ENCODE data around the gene RBMS3. TPM values are rescaled to one million over a fixed set of nuclear protein-coding genes. Genes with fewer than 3 reads are reported as not detected.
A peak's percentile ranks its signal among the peaks of the same experiment; 100 is the strongest.

The RBMS3 gene
- total RNA-seq, 1 experiment from 2014 or later: 5.9 TPM

DNA sequence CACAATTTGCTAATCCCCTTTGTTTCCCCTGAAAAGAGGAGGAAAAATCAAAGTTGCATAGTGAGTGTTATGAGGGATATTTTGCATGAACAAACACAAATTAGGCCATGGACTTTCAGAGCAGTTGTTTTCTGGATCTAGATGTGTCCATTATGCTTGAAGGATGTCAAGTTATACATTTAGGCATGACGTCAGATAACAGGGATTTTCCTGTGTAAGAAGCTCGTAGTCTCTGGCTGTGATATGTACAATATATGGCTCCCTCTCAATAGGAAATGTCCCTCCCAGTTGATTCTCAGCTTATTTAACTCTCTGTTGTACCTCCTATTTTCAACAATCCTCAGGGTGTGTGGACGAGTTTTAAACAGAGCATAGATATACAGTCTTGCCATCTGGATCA, 171.0 kb downstream of the RBMS3 start:
- no peak for DNase-seq (ENCODE audit: low spot score)
- Histone ChIP-seq H3K9me3 (ENCODE audit: low read depth, low read length, poor library complexity, severe bottlenecking) (no peaks in the 10 kb centered on the region), H3K27ac (ENCODE audit: low read depth, low read length, poor library complexity, severe bottlenecking) (no peak overlapping the region), H3K4me3 (ENCODE audit: low read depth, low read length, poor library complexity, severe bottlenecking) (no peak overlapping the region), H3K27me3 (replicated peaks; ENCODE audit: insufficient read depth, low read depth, low read length, poor library complexity) (no peaks in the 10 kb centered on the region), H3K4me1 (ENCODE audit: insufficient read depth, low read length, poor library complexity, severe bottlenecking) (peaks cover 16% of the 10 kb centered on the region), H3K36me3 (ENCODE audit: insufficient read depth, low read length, poor library complexity, severe bottlenecking) (no peaks in the 10 kb centered on the region)
- ChIA-PET POLR2A (ENCODE audit: low non-redundant PET) (no interaction called here), CTCF (no interaction called here)
- TF ChIP-seq, protein P1, sequence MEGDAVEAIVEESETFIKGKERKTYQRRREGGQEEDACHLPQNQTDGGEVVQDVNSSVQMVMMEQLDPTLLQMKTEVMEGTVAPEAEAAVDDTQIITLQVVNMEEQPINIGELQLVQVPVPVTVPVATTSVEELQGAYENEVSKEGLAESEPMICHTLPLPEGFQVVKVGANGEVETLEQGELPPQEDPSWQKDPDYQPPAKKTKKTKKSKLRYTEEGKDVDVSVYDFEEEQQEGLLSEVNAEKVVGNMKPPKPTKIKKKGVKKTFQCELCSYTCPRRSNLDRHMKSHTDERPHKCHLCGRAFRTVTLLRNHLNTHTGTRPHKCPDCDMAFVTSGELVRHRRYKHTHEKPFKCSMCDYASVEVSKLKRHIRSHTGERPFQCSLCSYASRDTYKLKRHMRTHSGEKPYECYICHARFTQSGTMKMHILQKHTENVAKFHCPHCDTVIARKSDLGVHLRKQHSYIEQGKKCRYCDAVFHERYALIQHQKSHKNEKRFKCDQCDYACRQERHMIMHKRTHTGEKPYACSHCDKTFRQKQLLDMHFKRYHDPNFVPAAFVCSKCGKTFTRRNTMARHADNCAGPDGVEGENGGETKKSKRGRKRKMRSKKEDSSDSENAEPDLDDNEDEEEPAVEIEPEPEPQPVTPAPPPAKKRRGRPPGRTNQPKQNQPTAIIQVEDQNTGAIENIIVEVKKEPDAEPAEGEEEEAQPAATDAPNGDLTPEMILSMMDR (conservative IDR thresholded peaks at IDR 0.05; ENCODE audit: low read depth, low read length): no peak
- intact Hi-C loops (cut with micrococcal nuclease; ENCODE audit: unreplicated experiment): no loop called here
- no TSS peak for BruUV-seq (replicated peaks)

DNA sequence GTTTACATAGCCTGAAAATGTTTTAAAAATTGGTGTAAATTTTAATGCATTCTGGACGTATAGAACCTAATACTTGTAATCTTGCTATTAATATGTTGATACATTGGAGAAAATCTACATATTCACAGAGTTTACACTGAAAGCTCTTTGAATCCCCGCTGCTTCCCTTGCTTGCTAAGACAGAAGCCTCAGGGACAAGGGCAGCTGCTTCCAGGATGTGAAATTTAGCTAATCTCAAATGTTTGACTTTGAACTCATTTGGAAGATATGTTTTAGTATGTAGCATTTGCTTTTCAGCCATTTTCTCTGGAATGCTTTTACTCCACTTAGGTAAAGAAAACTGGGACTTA, 172.0 kb downstream of the RBMS3 start:
- POLR2A ChIA-PET (ENCODE audit: low non-redundant PET): no interaction called here
- no peak for DNase-seq (ENCODE audit: low spot score)

DNA sequence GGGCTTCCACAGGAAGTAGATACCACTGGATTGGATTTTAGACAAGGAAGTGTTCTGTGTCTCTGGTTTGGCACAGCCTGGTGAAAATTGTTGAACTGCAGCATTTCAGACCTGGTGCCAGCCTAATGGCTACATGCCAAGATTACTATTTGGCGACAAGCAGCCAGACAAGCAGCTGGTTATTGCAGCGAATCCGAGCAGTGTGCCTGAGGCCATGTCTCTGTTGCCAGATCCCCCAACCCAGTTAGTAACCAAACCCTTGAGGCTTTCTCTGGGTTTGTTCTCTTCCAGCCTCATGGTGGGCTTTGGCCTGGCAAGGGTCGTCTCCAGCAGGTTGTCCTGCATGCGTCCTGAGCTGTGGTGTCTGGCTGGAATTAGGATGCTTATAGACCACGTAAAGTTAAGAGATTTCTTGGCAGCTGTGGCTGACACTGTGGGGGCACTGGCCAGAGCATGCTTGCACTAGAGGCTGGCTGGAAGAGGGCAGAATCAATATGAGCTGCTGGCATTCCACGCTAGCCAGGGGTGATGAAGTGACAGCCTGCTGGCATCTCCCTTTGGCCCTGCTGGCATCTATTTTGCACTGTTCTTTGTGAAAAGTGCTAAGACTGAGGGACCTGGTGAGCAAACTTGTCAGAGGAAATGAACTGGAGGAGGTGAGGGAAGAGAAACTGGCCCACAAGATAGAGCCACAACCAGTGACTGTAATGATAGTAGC, 172.6 kb downstream of the RBMS3 start:
- no peaks in the 10 kb centered on the region for H3K36me3 ChIP-seq (ENCODE audit: insufficient read depth, low read length, poor library complexity, severe bottlenecking)
- H3K4me1 ChIP-seq (ENCODE audit: insufficient read depth, low read length, poor library complexity, severe bottlenecking): peaks cover 16% of the 10 kb centered on the region
- TF ChIP-seq, protein P1 (conservative IDR thresholded peaks at IDR 0.05; ENCODE audit: low read depth, low read length): no peak
- TF ChIP-seq EZH2 (IDR thresholded peaks at IDR 0.05; ENCODE audit: borderline replicate concordance, low read depth, low read length, poor library complexity, severe bottlenecking): no peak
- no TSS peak for BruUV-seq (replicated peaks)
- no peaks in the 10 kb centered on the region for H3K27me3 ChIP-seq (replicated peaks; ENCODE audit: insufficient read depth, low read depth, low read length, poor library complexity)
- peak; percentile 40 for DNase-seq (ENCODE audit: low spot score)
- H3K27ac ChIP-seq (ENCODE audit: low read depth, low read length, poor library complexity, severe bottlenecking): no peak overlapping the region
- intact Hi-C loops (cut with micrococcal nuclease; ENCODE audit: unreplicated experiment): no loop called here
- H3K9me3 ChIP-seq (ENCODE audit: low read depth, low read length, poor library complexity, severe bottlenecking): no peaks in the 10 kb centered on the region
- no peak overlapping the region for H3K4me3 ChIP-seq (ENCODE audit: low read depth, low read length, poor library complexity, severe bottlenecking)
- CTCF ChIA-PET: no interaction called here
- POLR2A ChIA-PET (ENCODE audit: low non-redundant PET): no interaction called here

More for the DNA sequence above, 172.0 kb downstream of the RBMS3 start:
- CTCF ChIA-PET: no interaction called here
- no TSS peak for BruUV-seq (replicated peaks)
- intact Hi-C loops (cut with micrococcal nuclease; ENCODE audit: unreplicated experiment): no loop called here
- no peaks in the 10 kb centered on the region for H3K27me3 ChIP-seq (replicated peaks; ENCODE audit: insufficient read depth, low read depth, low read length, poor library complexity)
- TF ChIP-seq, protein P1 (conservative IDR thresholded peaks at IDR 0.05; ENCODE audit: low read depth, low read length): no peak
- TF ChIP-seq EZH2 (IDR thresholded peaks at IDR 0.05; ENCODE audit: borderline replicate concordance, low read depth, low read length, poor library complexity, severe bottlenecking): no peak
- H3K36me3 ChIP-seq (ENCODE audit: insufficient read depth, low read length, poor library complexity, severe bottlenecking): no peaks in the 10 kb centered on the region
- no peak overlapping the region for H3K27ac ChIP-seq (ENCODE audit: low read depth, low read length, poor library complexity, severe bottlenecking)
- no peak overlapping the region for H3K4me3 ChIP-seq (ENCODE audit: low read depth, low read length, poor library complexity, severe bottlenecking)
- H3K9me3 ChIP-seq (ENCODE audit: low read depth, low read length, poor library complexity, severe bottlenecking): no peaks in the 10 kb centered on the region
- peaks cover 16% of the 10 kb centered on the region for H3K4me1 ChIP-seq (ENCODE audit: insufficient read depth, low read length, poor library complexity, severe bottlenecking)

Data from A673 (cell line).